ENCODE results near the gene AP1S2.

- no peak for TF ChIP-seq CTCF (IDR thresholded peaks at IDR 0.05; ENCODE audit: low read depth, low read length)
- TF ChIP-seq EZH2phosphoT487 (IDR thresholded peaks at IDR 0.05; ENCODE audit: low read depth) = no peak
Observed at GRCh38 chrX:15874672-15875071, 20.1 kb upstream of the AP1S2 start.

Measured in OCI-LY3 (cell line).